ENCODE measurements around the gene SPHK2.

GRCh38 chr19:48616491-48617056 lies 2.7 kb upstream of the SPHK2 start:
- TF ChIP-seq, protein P1, sequence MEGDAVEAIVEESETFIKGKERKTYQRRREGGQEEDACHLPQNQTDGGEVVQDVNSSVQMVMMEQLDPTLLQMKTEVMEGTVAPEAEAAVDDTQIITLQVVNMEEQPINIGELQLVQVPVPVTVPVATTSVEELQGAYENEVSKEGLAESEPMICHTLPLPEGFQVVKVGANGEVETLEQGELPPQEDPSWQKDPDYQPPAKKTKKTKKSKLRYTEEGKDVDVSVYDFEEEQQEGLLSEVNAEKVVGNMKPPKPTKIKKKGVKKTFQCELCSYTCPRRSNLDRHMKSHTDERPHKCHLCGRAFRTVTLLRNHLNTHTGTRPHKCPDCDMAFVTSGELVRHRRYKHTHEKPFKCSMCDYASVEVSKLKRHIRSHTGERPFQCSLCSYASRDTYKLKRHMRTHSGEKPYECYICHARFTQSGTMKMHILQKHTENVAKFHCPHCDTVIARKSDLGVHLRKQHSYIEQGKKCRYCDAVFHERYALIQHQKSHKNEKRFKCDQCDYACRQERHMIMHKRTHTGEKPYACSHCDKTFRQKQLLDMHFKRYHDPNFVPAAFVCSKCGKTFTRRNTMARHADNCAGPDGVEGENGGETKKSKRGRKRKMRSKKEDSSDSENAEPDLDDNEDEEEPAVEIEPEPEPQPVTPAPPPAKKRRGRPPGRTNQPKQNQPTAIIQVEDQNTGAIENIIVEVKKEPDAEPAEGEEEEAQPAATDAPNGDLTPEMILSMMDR (IDR thresholded peaks at IDR 0.05; ENCODE audit: insufficient read depth, low read length) = no peak
- TF ChIP-seq SPI1 (IDR thresholded peaks at IDR 0.05; ENCODE audit: borderline replicate concordance, low read depth) (no peak), POLR2AphosphoS5 (IDR thresholded peaks at IDR 0.05; ENCODE audit: low read depth) (no peak; the same call in 1 of the 2 replicates), GABPA (IDR thresholded peaks at IDR 0.05; ENCODE audit: low read depth) (no peak)
- TF ChIP-seq, protein P2, sequence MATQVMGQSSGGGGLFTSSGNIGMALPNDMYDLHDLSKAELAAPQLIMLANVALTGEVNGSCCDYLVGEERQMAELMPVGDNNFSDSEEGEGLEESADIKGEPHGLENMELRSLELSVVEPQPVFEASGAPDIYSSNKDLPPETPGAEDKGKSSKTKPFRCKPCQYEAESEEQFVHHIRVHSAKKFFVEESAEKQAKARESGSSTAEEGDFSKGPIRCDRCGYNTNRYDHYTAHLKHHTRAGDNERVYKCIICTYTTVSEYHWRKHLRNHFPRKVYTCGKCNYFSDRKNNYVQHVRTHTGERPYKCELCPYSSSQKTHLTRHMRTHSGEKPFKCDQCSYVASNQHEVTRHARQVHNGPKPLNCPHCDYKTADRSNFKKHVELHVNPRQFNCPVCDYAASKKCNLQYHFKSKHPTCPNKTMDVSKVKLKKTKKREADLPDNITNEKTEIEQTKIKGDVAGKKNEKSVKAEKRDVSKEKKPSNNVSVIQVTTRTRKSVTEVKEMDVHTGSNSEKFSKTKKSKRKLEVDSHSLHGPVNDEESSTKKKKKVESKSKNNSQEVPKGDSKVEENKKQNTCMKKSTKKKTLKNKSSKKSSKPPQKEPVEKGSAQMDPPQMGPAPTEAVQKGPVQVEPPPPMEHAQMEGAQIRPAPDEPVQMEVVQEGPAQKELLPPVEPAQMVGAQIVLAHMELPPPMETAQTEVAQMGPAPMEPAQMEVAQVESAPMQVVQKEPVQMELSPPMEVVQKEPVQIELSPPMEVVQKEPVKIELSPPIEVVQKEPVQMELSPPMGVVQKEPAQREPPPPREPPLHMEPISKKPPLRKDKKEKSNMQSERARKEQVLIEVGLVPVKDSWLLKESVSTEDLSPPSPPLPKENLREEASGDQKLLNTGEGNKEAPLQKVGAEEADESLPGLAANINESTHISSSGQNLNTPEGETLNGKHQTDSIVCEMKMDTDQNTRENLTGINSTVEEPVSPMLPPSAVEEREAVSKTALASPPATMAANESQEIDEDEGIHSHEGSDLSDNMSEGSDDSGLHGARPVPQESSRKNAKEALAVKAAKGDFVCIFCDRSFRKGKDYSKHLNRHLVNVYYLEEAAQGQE (IDR thresholded peaks at IDR 0.05; ENCODE audit: insufficient replicate concordance, low read depth) = no peak
